CD4-positive, alpha-beta T cell treated with Interleukin-2 at 100 ng/mL for 4 hours (primary cell): ENCODE data around the gene ANTXR2.

Source experiments
- DNase-seq: peaks from one replicate; pipeline ENCODE4 v3.0.0-alpha.2; 2020; ENCODE audit warnings: low spot score

ANTXR2 gene

GRCh38 chr4:79982601-79983322, 90.3 kb downstream of the ANTXR2 start:
- DNase-seq, result no peak

GRCh38 chr4:79980448-79980847, 92.6 kb downstream of the ANTXR2 start:
- DNase-seq, result no peak

GRCh38 chr4:79979785-79980437, 93.1 kb downstream of the ANTXR2 start:
- DNase-seq, result no peak

GRCh38 chr4:79977131-79977840, 95.7 kb downstream of the ANTXR2 start:
- DNase-seq, result no peak

GRCh38 chr4:79964400-79965211, 108.4 kb downstream of the ANTXR2 start:
- no peak for DNase-seq

GRCh38 chr4:79964020-79964399, 109.0 kb downstream of the ANTXR2 start:
- DNase-seq, result no peak

- DNase-seq, result no peak
These were observed 113.4 kb downstream of the ANTXR2 start for GRCh38 chr4:79959652-79960051.

GRCh38 chr4:79958466-79959264, 114.4 kb downstream of the ANTXR2 start:
- no peak for DNase-seq

- DNase-seq, result no peak
These were observed 123.9 kb downstream of the ANTXR2 start for GRCh38 chr4:79949178-79949577.

- DNase-seq, result no peak
These were observed 124.3 kb downstream of the ANTXR2 start for GRCh38 chr4:79948739-79949138.

GRCh38 chr4:79948261-79948660, 124.8 kb downstream of the ANTXR2 start:
- DNase-seq, result no peak

GRCh38 chr4:79947386-79947785, 125.6 kb downstream of the ANTXR2 start:
- DNase-seq, result no peak

GRCh38 chr4:79935274-79935673, 137.8 kb downstream of the ANTXR2 start:
- no peak for DNase-seq

GRCh38 chr4:79934660-79935059, 138.4 kb downstream of the ANTXR2 start:
- DNase-seq, result no peak

GRCh38 chr4:79927931-79928330, 145.1 kb downstream of the ANTXR2 start:
- no peak for DNase-seq

- DNase-seq, result no peak
These were observed 149.7 kb downstream of the ANTXR2 start for GRCh38 chr4:79923281-79923680.

GRCh38 chr4:79922011-79922410, 151.0 kb downstream of the ANTXR2 start:
- DNase-seq, result no peak

GRCh38 chr4:79920163-79920853, 152.7 kb downstream of the ANTXR2 start:
- DNase-seq, result no peak

- no peak for DNase-seq
These were observed 154.7 kb downstream of the ANTXR2 start for GRCh38 chr4:79918292-79918691.

GRCh38 chr4:79917246-79917645, 155.8 kb downstream of the ANTXR2 start:
- DNase-seq, result peak; percentile 42

GRCh38 chr4:79915246-79915645, 157.8 kb downstream of the ANTXR2 start:
- DNase-seq, result no peak
